B cell (primary cell): Measurements from ENCODE around the gene NME3.

Experiments
- CTCF ChIP-seq: fragments of 200-600 bp; IDR thresholded peaks from one replicate; pipeline ENCODE4 v1.8.0; 2022; ENCODE audit warnings: antibody characterized with exemption, mild to moderate bottlenecking
- EZH2 ChIP-seq: IDR thresholded peaks from 2 replicates; pipeline ENCODE4 v1.6.1; 2012; ENCODE audit warnings: borderline replicate concordance, low read depth, mild to moderate bottlenecking, moderate library complexity, low read length; ENCODE audit not compliant: insufficient read depth, poor library complexity, severe bottlenecking

- TF ChIP-seq CTCF, result no peak
- TF ChIP-seq EZH2, result no peak
These were observed 9.0 kb downstream of the NME3 start for GRCh38 chr16:1762196-1762878.
